Measurements from ENCODE around the gene SRSF4. TPM values are rescaled to one million over a fixed set of nuclear protein-coding genes. Genes with fewer than 3 reads are reported as not detected.

Gene SRSF4
- total and polyA plus RNA-seq, 9 of the 15 experiments (the other 6 are each of a cell fraction or from before 2014, with no cell fraction given), result 15.9 to 132 (median 82.0) TPM

- TF ChIP-seq NEUROD1 (IDR thresholded peaks at IDR 0.05; ENCODE audit: borderline replicate concordance, low read depth, low read length, partially characterized antibody) (no peak), ZNF699 (CRISPR knock-in tag; IDR thresholded peaks at IDR 0.05; ENCODE audit: insufficient replicate concordance) (no peak), ZNF3 (CRISPR knock-in tag; IDR thresholded peaks at IDR 0.05) (no peak), SLC30A9 (CRISPR knock-in tag; IDR thresholded peaks at IDR 0.05) (no peak), SPI1 (IDR thresholded peaks at IDR 0.05; ENCODE audit: borderline replicate concordance, low read depth, low read length) (no peak), SAP30 (IDR thresholded peaks at IDR 0.05; ENCODE audit: borderline replicate concordance, insufficient read depth, low read depth, low read length, poor library complexity, severe bottlenecking) (no peak), OTX1 (CRISPR knock-in tag; IDR thresholded peaks at IDR 0.05) (no peak), NR2F6 (CRISPR knock-in tag; IDR thresholded peaks at IDR 0.05) (no peak), NONO (IDR thresholded peaks at IDR 0.05; ENCODE audit: low read depth in 2 of 2, low read length in 1 of 2) (peak in 1 of 2 experiments; percentile 33; a peak in 1 of 4 replicates), ZKSCAN8 (CRISPR knock-in tag; IDR thresholded peaks at IDR 0.05) (no peak), ZNF134 (CRISPR knock-in tag; conservative IDR thresholded peaks at IDR 0.05) (no peak), GMEB1 (CRISPR knock-in tag; IDR thresholded peaks at IDR 0.05) (no peak), ZNF668 (CRISPR knock-in tag; IDR thresholded peaks at IDR 0.05) (no peak), PHF20 (IDR thresholded peaks at IDR 0.05; ENCODE audit: partially characterized antibody) (no peak), ZNF140 (CRISPR knock-in tag; IDR thresholded peaks at IDR 0.05) (no peak), SIN3B (IDR thresholded peaks at IDR 0.05; ENCODE audit: low read depth) (no peak), FUS (optimal IDR thresholded peaks at IDR 0.05; ENCODE audit: low read depth, low read length) (no peak), PHB (CRISPR knock-in tag; IDR thresholded peaks at IDR 0.05) (no peak), GABPB1 (CRISPR knock-in tag; IDR thresholded peaks at IDR 0.05) (no peak)
- TF ChIP-seq, protein P1, sequence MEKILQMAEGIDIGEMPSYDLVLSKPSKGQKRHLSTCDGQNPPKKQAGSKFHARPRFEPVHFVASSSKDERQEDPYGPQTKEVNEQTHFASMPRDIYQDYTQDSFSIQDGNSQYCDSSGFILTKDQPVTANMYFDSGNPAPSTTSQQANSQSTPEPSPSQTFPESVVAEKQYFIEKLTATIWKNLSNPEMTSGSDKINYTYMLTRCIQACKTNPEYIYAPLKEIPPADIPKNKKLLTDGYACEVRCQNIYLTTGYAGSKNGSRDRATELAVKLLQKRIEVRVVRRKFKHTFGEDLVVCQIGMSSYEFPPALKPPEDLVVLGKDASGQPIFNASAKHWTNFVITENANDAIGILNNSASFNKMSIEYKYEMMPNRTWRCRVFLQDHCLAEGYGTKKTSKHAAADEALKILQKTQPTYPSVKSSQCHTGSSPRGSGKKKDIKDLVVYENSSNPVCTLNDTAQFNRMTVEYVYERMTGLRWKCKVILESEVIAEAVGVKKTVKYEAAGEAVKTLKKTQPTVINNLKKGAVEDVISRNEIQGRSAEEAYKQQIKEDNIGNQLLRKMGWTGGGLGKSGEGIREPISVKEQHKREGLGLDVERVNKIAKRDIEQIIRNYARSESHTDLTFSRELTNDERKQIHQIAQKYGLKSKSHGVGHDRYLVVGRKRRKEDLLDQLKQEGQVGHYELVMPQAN (IDR thresholded peaks at IDR 0.05; ENCODE audit: borderline replicate concordance), result no peak
Measured at GRCh38 chr1:29179641-29180184, 2.0 kb downstream of the SRSF4 start (continued).

Measured in K562 (cell line).